NB4 (cell line): ENCODE results near the gene ZNF318.

ENCODE experiments used
- DNase-seq: peaks from one replicate; pipeline ENCODE4 v3.0.0; 2010; ENCODE audit warnings: low read depth
- H3K4me3 ChIP-seq: one replicate; pipeline ENCODE4 v1.5.1; 2011; ENCODE audit warnings: mild to moderate bottlenecking, low read depth, low read length, moderate library complexity
- CTCF ChIP-seq: IDR thresholded peaks from one replicate; pipeline ENCODE4 v1.5.1; 2012; ENCODE audit warnings: low read depth, low read length
- MAX ChIP-seq: IDR thresholded peaks from 2 replicates; pipeline ENCODE4 v1.6.1; 2011; ENCODE audit warnings: low read depth, low read length
- MYC ChIP-seq: IDR thresholded peaks from 2 replicates; pipeline ENCODE4 v1.6.1; 2011; ENCODE audit warnings: low read depth, low read length
- POLR2A ChIP-seq: IDR thresholded peaks from 2 replicates; pipeline ENCODE4 v1.6.1; 2011; ENCODE audit warnings: mild to moderate bottlenecking; ENCODE audit not compliant: insufficient read length; ENCODE audit errors: extremely low read depth

The ZNF318 gene

GRCh38 chr6:43296780-43297497 is 72.5 kb downstream of the ZNF318 start:
- TF ChIP-seq POLR2A (no peak), MYC (no peak), MAX (no peak), CTCF (no peak)
- no peak for DNase-seq

GRCh38 chr6:43295456-43295855 is 74.0 kb downstream of the ZNF318 start:
- H3K4me3 ChIP-seq: no peak overlapping the region
- no peak for TF ChIP-seq MYC
- no peak for TF ChIP-seq MAX
- no peak for TF ChIP-seq POLR2A
- DNase-seq: no peak

More at GRCh38 chr6:43296780-43297497, 72.5 kb downstream of the ZNF318 start:
- no peak overlapping the region for H3K4me3 ChIP-seq

- no peak for TF ChIP-seq MYC
- no peak for TF ChIP-seq POLR2A
- no peak for TF ChIP-seq MAX
- TF ChIP-seq CTCF: no peak
- DNase-seq: no peak
- H3K4me3 ChIP-seq: no peak overlapping the region
Observed at GRCh38 chr6:43294536-43294935, 74.9 kb downstream of the ZNF318 start.

GRCh38 chr6:43293698-43294097 is 75.7 kb downstream of the ZNF318 start:
- no peak for DNase-seq
- no peak for TF ChIP-seq POLR2A
- no peak for TF ChIP-seq MAX
- TF ChIP-seq CTCF: no peak
- TF ChIP-seq MYC: no peak
- H3K4me3 ChIP-seq: no peak overlapping the region

GRCh38 chr6:43292763-43293318 is 76.6 kb downstream of the ZNF318 start:
- no peak for TF ChIP-seq CTCF
- no peak for TF ChIP-seq POLR2A
- TF ChIP-seq MYC: no peak
- TF ChIP-seq MAX: no peak
- H3K4me3 ChIP-seq: no peak overlapping the region
- DNase-seq: no peak

- no peak for DNase-seq
- no peak for TF ChIP-seq MAX
- no peak for TF ChIP-seq MYC
- no peak for TF ChIP-seq POLR2A
- no peak for TF ChIP-seq CTCF
- H3K4me3 ChIP-seq: no peak overlapping the region
Observed at GRCh38 chr6:43292341-43292740, 77.1 kb downstream of the ZNF318 start.
